Measurements from ENCODE around the gene ZCCHC13. TPM values are rescaled to one million over a fixed set of nuclear protein-coding genes. Genes with fewer than 3 reads are reported as not detected.

ZCCHC13 gene
- total and polyA plus RNA-seq, 9 of the 15 experiments (the other 6 are each of a cell fraction or from before 2014, with no cell fraction given): not detected

GRCh38 chrX:74291964-74292807, 11.8 kb upstream of the ZCCHC13 start (continued):
- TF ChIP-seq HMGXB4 (CRISPR knock-in tag; IDR thresholded peaks at IDR 0.05): no peak
- TF ChIP-seq HLTF (IDR thresholded peaks at IDR 0.05): no peak
- no peak for TF ChIP-seq PHTF2 (CRISPR knock-in tag; IDR thresholded peaks at IDR 0.05)
- TF ChIP-seq TAF7 (tag; IDR thresholded peaks at IDR 0.05): peak; percentile 51
- no peak for TF ChIP-seq MECOM (CRISPR knock-in tag; IDR thresholded peaks at IDR 0.05)
- TF ChIP-seq MEF2D (tag; conservative IDR thresholded peaks at IDR 0.05; ENCODE audit: low read depth): no peak
- peak; percentile 55; the same call in 1 of the 2 replicates for TF ChIP-seq POLR2G (IDR thresholded peaks at IDR 0.05; ENCODE audit: low read depth, low read length)
- TF ChIP-seq CHD4 (IDR thresholded peaks at IDR 0.05; ENCODE audit: insufficient read depth, insufficient replicate concordance, low read depth, low read length, poor library complexity, severe bottlenecking): no peak
- no peak for TF ChIP-seq SMAD3 (CRISPR knock-in tag; conservative IDR thresholded peaks at IDR 0.05)
- TF ChIP-seq CHD2 (IDR thresholded peaks at IDR 0.05; ENCODE audit: low read depth, low read length): peak; percentile 41; the same call in 1 of the 2 replicates
- no peak for TF ChIP-seq ZC3H8 (IDR thresholded peaks at IDR 0.05)
- TF ChIP-seq TOE1 (IDR thresholded peaks at IDR 0.05; ENCODE audit: borderline replicate concordance): no peak
- no peak for TF ChIP-seq TOE1 (CRISPR knock-in tag; IDR thresholded peaks at IDR 0.05; ENCODE audit: borderline replicate concordance, low read depth)
- no peak for TF ChIP-seq TBL1XR1 (IDR thresholded peaks at IDR 0.05; ENCODE audit: low read length in 2 of 2)
- TF ChIP-seq ZNF316 (IDR thresholded peaks at IDR 0.05): peak; percentile 97
- 0 out of 2 replicates have a peak, but pooled peaks have one; percentile 2 for TF ChIP-seq JUND (IDR thresholded peaks at IDR 0.05; ENCODE audit: borderline replicate concordance, low read depth, low read length)
- TF ChIP-seq JUND (tag; IDR thresholded peaks at IDR 0.05; ENCODE audit: borderline replicate concordance, low read depth, low read length): no peak; the same call in 2 of the 3 replicates
- no peak for TF ChIP-seq U2AF1 (optimal IDR thresholded peaks at IDR 0.05; ENCODE audit: low read depth, low read length)
- TF ChIP-seq USF2 (CRISPR knock-in tag; IDR thresholded peaks at IDR 0.05): no peak
- no peak for TF ChIP-seq HMGN3 (IDR thresholded peaks at IDR 0.05; ENCODE audit: borderline replicate concordance, extremely low read depth, insufficient read length, low read depth, low read length)
- peak; percentile 60 for TF ChIP-seq SMARCE1 (IDR thresholded peaks at IDR 0.05)
- no peak for TF ChIP-seq SRSF3 (IDR thresholded peaks at IDR 0.05; ENCODE audit: insufficient read depth, low read length)
- no peak for TF ChIP-seq EZH2 (IDR thresholded peaks at IDR 0.05; ENCODE audit: borderline replicate concordance, low read depth, low read length)
- no peak for TF ChIP-seq STAT5B (CRISPR knock-in tag; IDR thresholded peaks at IDR 0.05)
- no peak for TF ChIP-seq TAL1 (IDR thresholded peaks at IDR 0.05)
- TF ChIP-seq ZNF12 (CRISPR knock-in tag; IDR thresholded peaks at IDR 0.05): no peak
- TF ChIP-seq ZKSCAN8 (CRISPR knock-in tag; IDR thresholded peaks at IDR 0.05): no peak
- no peak for TF ChIP-seq LARP7 (IDR thresholded peaks at IDR 0.05)
- TF ChIP-seq PHF8 (IDR thresholded peaks at IDR 0.05; ENCODE audit: borderline replicate concordance, low read length): peak; percentile 57
- TF ChIP-seq ZEB2 (IDR thresholded peaks at IDR 0.05): no peak

All from K562 (cell line).